K562 (cell line): ENCODE measurements around the gene POMGNT1. TPM values are rescaled to one million over a fixed set of nuclear protein-coding genes. Genes with fewer than 3 reads are reported as not detected.

Source experiments
- HBP1 ChIP-seq: fragments of 450-650 bp; formaldehyde crosslinking; IDR thresholded peaks from 2 replicates; pipeline ENCODE4 v1.4.0; 2022; ENCODE audit warnings: missing genetic modification characterization
- HNRNPUL1 ChIP-seq: fragments of 200-400 bp; formaldehyde crosslinking; IDR thresholded peaks from 2 replicates; pipeline ENCODE4 v1.6.1; 2017; ENCODE audit warnings: low read length
- MGA ChIP-seq: fragments of 450-650 bp; IDR thresholded peaks from 2 replicates; pipeline ENCODE4 v1.6.1; 2016; ENCODE audit warnings: mild to moderate bottlenecking, moderate library complexity
- NCOR1 ChIP-seq: fragments of 450-650 bp; IDR thresholded peaks from 2 replicates; pipeline ENCODE4 v1.6.1; 2016; ENCODE audit warnings: mild to moderate bottlenecking, moderate library complexity
- RBM17 ChIP-seq: fragments of 200-400 bp; formaldehyde crosslinking; IDR thresholded peaks from 2 replicates; pipeline ENCODE4 v1.6.1; 2017; ENCODE audit warnings: low read depth, mild to moderate bottlenecking, low read length, borderline replicate concordance
- USF2 ChIP-seq: sonication (generic); formaldehyde crosslinking; IDR thresholded peaks from 2 replicates; pipeline ENCODE4 v1.5.0; 2020; ENCODE audit warnings: missing genetic modification reagents
- polyA plus RNA-seq, 8 experiments: library from polyadenylated mRNA; depleted of rRNA in 4 of 8; stranded (reverse) in 5 of 8; unstranded in 3 of 8; fragments of >200 nt; fragmentation: Nextera tagmentation in 2 of 8; fragmentation: Illumina TruSeq in 1 of 8; extraction: Ambion mirVana in 2 of 8; extraction: Trizol in 1 of 8; gene quantifications; 2 replicates each; pipeline versions ENCODE4 v1.2.1 to v1.2.3, GENCODE V29; 2011 to 2014; ENCODE audit warnings: inconsistent platforms in 1 of 8, missing spikeins in 1 of 8
- total RNA-seq, 7 experiments: library from RNA; depleted of rRNA in 6 of 7; stranded (reverse); fragments of >200 nt in 6 of 7; fragmentation: Illumina TruSeq in 2 of 7; extraction: Trizol in 2 of 7; gene quantifications; 2 replicates each; pipeline versions ENCODE4 v1.2.1 to v1.2.3, GENCODE V29; 2011 to 2021; ENCODE audit warnings: low replicate concordance in 1 of 7

Gene POMGNT1
- total and polyA plus RNA-seq, 9 of the 15 experiments (the other 6 are each of a cell fraction or from before 2014, with no cell fraction given), result 14.1 to 58.9 (median 37.8) TPM

- TF ChIP-seq MGA (no peak), NCOR1 (peak; percentile 51; the same call in 1 of the 2 replicates), HBP1 (CRISPR knock-in tag) (0 out of 2 replicates have a peak, but pooled peaks have one; percentile 50), USF2 (CRISPR knock-in tag) (no peak), RBM17 (no peak), HNRNPUL1 (no peak)
Observed at GRCh38 chr1:46159516-46159915, 38.7 kb downstream of the POMGNT1 start (continued).
